ENCODE results near the gene MARCHF2. TPM values are rescaled to one million over a fixed set of nuclear protein-coding genes. Genes with fewer than 3 reads are reported as not detected.

Gene MARCHF2
- total RNA-seq, 1 donor from 2014 or later: 95.9 TPM

GRCh38 chr19:8457209-8457608, 44.1 kb downstream of the MARCHF2 start:
- H3K4me3 ChIP-seq (ENCODE audit: low read depth, low read length): no peak overlapping the region
- no peak for TF ChIP-seq CTCF (IDR thresholded peaks at IDR 0.05; ENCODE audit: insufficient read depth, low read length, poor library complexity, severe bottlenecking)
- H3K36me3 ChIP-seq (ENCODE audit: control insufficient read depth, insufficient read depth, low read length): peaks cover 1% of the 10 kb centered on the region
- DNase-seq (ENCODE audit: low read depth): no peak
- H3K27me3 ChIP-seq (ENCODE audit: control insufficient read depth, insufficient read depth, low read length): no peaks in the 10 kb centered on the region

GRCh38 chr19:8457827-8458226, 44.7 kb downstream of the MARCHF2 start:
- TF ChIP-seq CTCF (IDR thresholded peaks at IDR 0.05; ENCODE audit: insufficient read depth, low read length, poor library complexity, severe bottlenecking): no peak
- H3K27me3 ChIP-seq (ENCODE audit: control insufficient read depth, insufficient read depth, low read length): no peaks in the 10 kb centered on the region
- peaks cover 1% of the 10 kb centered on the region for H3K36me3 ChIP-seq (ENCODE audit: control insufficient read depth, insufficient read depth, low read length)
- no peak for DNase-seq (ENCODE audit: low read depth)
- no peak overlapping the region for H3K4me3 ChIP-seq (ENCODE audit: low read depth, low read length)

DNA sequence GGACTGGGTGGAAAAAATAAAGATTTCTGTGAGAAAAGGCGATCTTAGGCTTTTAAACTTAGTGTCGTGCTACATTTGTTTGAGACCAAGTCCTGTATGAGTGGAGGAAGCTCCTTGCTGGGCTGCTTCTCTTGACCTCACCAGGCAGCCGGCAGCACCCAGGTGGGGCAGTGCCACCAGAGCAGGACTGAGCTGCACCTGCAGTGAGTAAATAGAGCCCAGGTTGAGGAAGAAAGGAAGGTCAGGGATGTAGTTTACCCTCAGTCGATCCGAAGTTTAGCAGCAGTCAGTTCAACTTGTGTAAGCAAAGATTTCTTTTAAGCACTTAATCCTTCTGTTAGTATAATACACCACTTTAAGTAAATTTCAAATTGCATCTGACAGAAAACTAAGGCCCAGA, 45.3 kb downstream of the MARCHF2 start:
- Histone ChIP-seq H3K36me3 (ENCODE audit: control insufficient read depth, insufficient read depth, low read length) (peaks cover 1% of the 10 kb centered on the region), H3K4me3 (ENCODE audit: low read depth, low read length) (no peak overlapping the region), H3K27me3 (ENCODE audit: control insufficient read depth, insufficient read depth, low read length) (no peaks in the 10 kb centered on the region)
- no peak for TF ChIP-seq CTCF (IDR thresholded peaks at IDR 0.05; ENCODE audit: insufficient read depth, low read length, poor library complexity, severe bottlenecking)
- no peak for DNase-seq (ENCODE audit: low read depth)

GRCh38 chr19:8459095-8459494, 46.0 kb downstream of the MARCHF2 start:
- H3K27me3 ChIP-seq (ENCODE audit: control insufficient read depth, insufficient read depth, low read length): no peaks in the 10 kb centered on the region
- no peak for DNase-seq (ENCODE audit: low read depth)
- no peak overlapping the region for H3K4me3 ChIP-seq (ENCODE audit: low read depth, low read length)
- peaks cover 1% of the 10 kb centered on the region for H3K36me3 ChIP-seq (ENCODE audit: control insufficient read depth, insufficient read depth, low read length)
- no peak for TF ChIP-seq CTCF (IDR thresholded peaks at IDR 0.05; ENCODE audit: insufficient read depth, low read length, poor library complexity, severe bottlenecking)

DNA sequence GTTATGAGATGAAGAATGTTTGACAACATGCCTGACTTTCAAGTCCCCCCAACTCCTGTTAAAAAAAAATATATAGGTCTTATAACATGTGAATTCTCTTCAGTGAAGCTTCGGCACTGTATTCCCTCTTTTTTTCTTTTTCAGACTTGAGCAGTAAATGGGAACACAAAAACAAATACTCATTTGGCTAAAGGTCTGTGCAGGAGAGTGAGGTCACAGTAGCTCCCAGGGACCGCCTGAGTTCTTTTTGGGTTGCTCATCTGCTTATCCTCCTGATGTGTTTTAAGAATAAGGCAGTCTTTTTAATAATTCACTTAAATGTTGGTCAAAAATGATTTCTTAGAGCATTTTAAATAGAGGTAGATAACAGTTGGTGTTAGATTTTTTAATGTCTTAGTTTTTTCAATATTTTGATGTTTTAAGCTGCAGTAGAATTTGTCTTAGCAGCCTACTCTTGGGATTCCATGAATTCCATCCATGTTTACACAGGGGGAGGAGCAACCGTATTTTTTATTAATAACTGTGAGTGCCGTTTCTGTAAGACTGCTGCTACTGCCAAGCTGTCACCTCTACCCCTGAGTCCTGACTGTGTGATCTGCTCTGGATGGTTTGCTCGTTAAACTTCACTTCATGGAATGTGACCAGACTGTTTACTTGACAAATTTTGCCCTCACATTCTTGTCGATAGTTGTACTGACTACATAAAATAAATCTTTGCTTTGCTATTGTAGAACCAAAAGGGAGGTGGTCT, 46.6 kb downstream of the MARCHF2 start:
- no peak overlapping the region for H3K4me3 ChIP-seq (ENCODE audit: low read depth, low read length)
- no peak for TF ChIP-seq CTCF (IDR thresholded peaks at IDR 0.05; ENCODE audit: insufficient read depth, low read length, poor library complexity, severe bottlenecking)
- DNase-seq (ENCODE audit: low read depth): no peak
- H3K36me3 ChIP-seq (ENCODE audit: control insufficient read depth, insufficient read depth, low read length): peaks cover 2% of the 10 kb centered on the region
- H3K27me3 ChIP-seq (ENCODE audit: control insufficient read depth, insufficient read depth, low read length): no peaks in the 10 kb centered on the region
